Adrenal gland (tissue), 5 donors: ENCODE measurements around the gene GSTA1.
"Not testable (repeated sequence)": the region's sequence is repeated elsewhere in the genome, so short reads cannot be mapped to it uniquely, and the experiment has no call there.

ENCODE experiments used
- POLR2A ChIP-seq, 2 donors: fragments of 450-650 bp; IDR thresholded peaks; one replicate each; pipeline ENCODE4 v1.6.1; 2017; ENCODE audit warnings: antibody characterized with exemption in 2 of 2, mild to moderate bottlenecking in 2 of 2, moderate library complexity in 1 of 2
- TF ChIP-seq, protein P1 (sequence below), 6 experiments: fragments of 450-650 bp in 4 of 6; fragments of 200-600 bp in 2 of 6; sonication (generic) in 1 of 6; IDR thresholded peaks; 1 replicate in 5 of 6; 2 replicates in 1 of 6; pipeline versions ENCODE4 v1.5.1 to v1.8.0; 2016 to 2021; ENCODE audit warnings: antibody characterized with exemption in 6 of 6, mild to moderate bottlenecking in 2 of 6, moderate library complexity in 1 of 6
- donor health status: DM: no; HTN: no; CAD: no.

- TF ChIP-seq, protein P1, sequence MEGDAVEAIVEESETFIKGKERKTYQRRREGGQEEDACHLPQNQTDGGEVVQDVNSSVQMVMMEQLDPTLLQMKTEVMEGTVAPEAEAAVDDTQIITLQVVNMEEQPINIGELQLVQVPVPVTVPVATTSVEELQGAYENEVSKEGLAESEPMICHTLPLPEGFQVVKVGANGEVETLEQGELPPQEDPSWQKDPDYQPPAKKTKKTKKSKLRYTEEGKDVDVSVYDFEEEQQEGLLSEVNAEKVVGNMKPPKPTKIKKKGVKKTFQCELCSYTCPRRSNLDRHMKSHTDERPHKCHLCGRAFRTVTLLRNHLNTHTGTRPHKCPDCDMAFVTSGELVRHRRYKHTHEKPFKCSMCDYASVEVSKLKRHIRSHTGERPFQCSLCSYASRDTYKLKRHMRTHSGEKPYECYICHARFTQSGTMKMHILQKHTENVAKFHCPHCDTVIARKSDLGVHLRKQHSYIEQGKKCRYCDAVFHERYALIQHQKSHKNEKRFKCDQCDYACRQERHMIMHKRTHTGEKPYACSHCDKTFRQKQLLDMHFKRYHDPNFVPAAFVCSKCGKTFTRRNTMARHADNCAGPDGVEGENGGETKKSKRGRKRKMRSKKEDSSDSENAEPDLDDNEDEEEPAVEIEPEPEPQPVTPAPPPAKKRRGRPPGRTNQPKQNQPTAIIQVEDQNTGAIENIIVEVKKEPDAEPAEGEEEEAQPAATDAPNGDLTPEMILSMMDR (IDR thresholded peaks at IDR 0.05) = not testable (repeated sequence)
- not testable (repeated sequence) for TF ChIP-seq POLR2A (IDR thresholded peaks at IDR 0.05)
These were observed 34.2 kb downstream of the GSTA1 start for GRCh38 chr6:52769399-52769798.
